Keratinocyte (primary cell): Measurements from ENCODE around the gene MAN2B1. TPM values are rescaled to one million over a fixed set of nuclear protein-coding genes. Genes with fewer than 3 reads are reported as not detected.

Source experiments
- DNase-seq: peaks from one replicate; pipeline ENCODE4 v3.0.0-alpha.2; 2011; ENCODE audit warnings: low read depth, missing footprints, low spot score
- FAIRE-seq: peaks from 2 replicates; lab custom pipeline; 2011; peaks lifted over from hg19 to GRCh38; lab: Jason Lieb, UNC
- H2AFZ ChIP-seq: 2 replicates; pipeline ENCODE4 v1.6.0; 2012; ENCODE audit warnings: low read length, control low read depth, inconsistent platforms; ENCODE audit not compliant: control insufficient read depth
- H3K27ac ChIP-seq: 2 replicates; pipeline ENCODE4 v1.5.1; 2011; ENCODE audit warnings: low read length; ENCODE audit not compliant: control insufficient read depth, insufficient read depth
- H3K27me3 ChIP-seq: 3 replicates; pipeline ENCODE4 v1.6.0; 2011; ENCODE audit warnings: low read length; ENCODE audit not compliant: control insufficient read depth, insufficient read depth; ENCODE audit errors: extremely low read depth
- H3K36me3 ChIP-seq, 2 experiments: 2 replicates in 1 of 2; 3 replicates in 1 of 2; pipeline ENCODE4 v1.5.1; 2011; ENCODE audit warnings: low read length in 2 of 2, mild to moderate bottlenecking in 1 of 2; ENCODE audit not compliant: control insufficient read depth in 2 of 2, insufficient read depth in 2 of 2; ENCODE audit errors: extremely low read depth in 1 of 2
- H3K4me1 ChIP-seq: 3 replicates; pipeline ENCODE4 v1.5.1; 2011; ENCODE audit warnings: low read length; ENCODE audit not compliant: control insufficient read depth, insufficient read depth; ENCODE audit errors: extremely low read depth
- H3K4me2 ChIP-seq: 3 replicates; pipeline ENCODE4 v1.6.0; 2011; ENCODE audit warnings: low read depth, low read length; ENCODE audit not compliant: control insufficient read depth, insufficient read depth; ENCODE audit errors: extremely low read depth
- H3K4me3 ChIP-seq, 3 experiments: fragments of 200-600 bp in 1 of 3; sonication (generic) in 1 of 3; 2 replicates in 2 of 3; 3 replicates in 1 of 3; pipeline ENCODE4 v1.5.1; 2011 to 2016; ENCODE audit warnings: low read length in 3 of 3, mild to moderate bottlenecking in 3 of 3, control low read depth in 2 of 3, inconsistent platforms in 1 of 3, low read depth in 1 of 3, mixed read lengths in 1 of 3, mixed run types in 1 of 3, moderate library complexity in 1 of 3; ENCODE audit not compliant: control insufficient read depth in 2 of 3, insufficient read depth in 2 of 3; ENCODE audit errors: extremely low read depth in 1 of 3
- H3K79me2 ChIP-seq: 2 replicates; pipeline ENCODE4 v1.6.0; 2012; ENCODE audit warnings: low read length; ENCODE audit not compliant: control insufficient read depth, insufficient read depth
- H3K9ac ChIP-seq: 3 replicates; pipeline ENCODE4 v1.6.0; 2011; ENCODE audit warnings: low read length; ENCODE audit not compliant: control insufficient read depth, insufficient read depth; ENCODE audit errors: extremely low read depth
- H3K9me1 ChIP-seq: 3 replicates; pipeline ENCODE4 v1.6.0; 2011; ENCODE audit warnings: low read length; ENCODE audit not compliant: control insufficient read depth, insufficient read depth; ENCODE audit errors: extremely low read depth
- H3K9me3 ChIP-seq: 2 replicates; pipeline ENCODE4 v1.5.1; 2012; ENCODE audit warnings: low read depth, low read length; ENCODE audit not compliant: control insufficient read depth
- H4K20me1 ChIP-seq: 3 replicates; pipeline ENCODE4 v1.6.0; 2011; ENCODE audit warnings: low read length; ENCODE audit not compliant: control insufficient read depth, insufficient read depth; ENCODE audit errors: extremely low read depth
- EZH2 ChIP-seq: IDR thresholded peaks from one replicate; pipeline ENCODE4 v1.6.1; 2012; ENCODE audit warnings: inconsistent platforms, mild to moderate bottlenecking, low read length, moderate library complexity
- dilution Hi-C: fragments of 300-500 bp; cut with MboI; formaldehyde crosslinking; loops from one replicate; pipeline ENCODE4 v1.7.0; 2020; ENCODE audit warnings: low sequenced_read_pairs; ENCODE audit not compliant: extremely low pct_ligation_motif_present
- polyA plus RNA-seq, 5 experiments: library from polyadenylated mRNA; depleted of rRNA in 3 of 5; stranded (reverse) in 3 of 5; stranded (forward) in 1 of 5; unstranded in 1 of 5; fragments of >200 nt; gene quantifications; 1 replicate in 1 of 5; 2 replicates in 3 of 5; 3 replicates in 1 of 5; pipeline versions ENCODE4 v1.2.1 to v1.2.3, GENCODE V29; 2011 to 2012; ENCODE audit warnings: missing spikeins in 2 of 5, low read depth in 1 of 5, low replicate concordance in 1 of 5
- TF ChIP-seq, protein P1 (sequence below), 3 experiments: IDR thresholded peaks in 1 of 3; conservative IDR thresholded peaks in 1 of 3; optimal IDR thresholded peaks in 1 of 3; 2 replicates in 2 of 3; 3 replicates in 1 of 3; pipeline versions ENCODE3 to v1.5.1; 2011; ENCODE audit warnings: low read length in 3 of 3, mild to moderate bottlenecking in 3 of 3, moderate library complexity in 2 of 3, control low read depth in 1 of 3, inconsistent platforms in 1 of 3; ENCODE audit not compliant: insufficient read depth in 2 of 3; ENCODE audit errors: extremely low read depth in 1 of 3

The MAN2B1 gene
- polyA plus RNA-seq, 1 donor (not counting 4 experiments of a cell fraction or from before 2014, with no cell fraction given), result 17.0 TPM

DNA sequence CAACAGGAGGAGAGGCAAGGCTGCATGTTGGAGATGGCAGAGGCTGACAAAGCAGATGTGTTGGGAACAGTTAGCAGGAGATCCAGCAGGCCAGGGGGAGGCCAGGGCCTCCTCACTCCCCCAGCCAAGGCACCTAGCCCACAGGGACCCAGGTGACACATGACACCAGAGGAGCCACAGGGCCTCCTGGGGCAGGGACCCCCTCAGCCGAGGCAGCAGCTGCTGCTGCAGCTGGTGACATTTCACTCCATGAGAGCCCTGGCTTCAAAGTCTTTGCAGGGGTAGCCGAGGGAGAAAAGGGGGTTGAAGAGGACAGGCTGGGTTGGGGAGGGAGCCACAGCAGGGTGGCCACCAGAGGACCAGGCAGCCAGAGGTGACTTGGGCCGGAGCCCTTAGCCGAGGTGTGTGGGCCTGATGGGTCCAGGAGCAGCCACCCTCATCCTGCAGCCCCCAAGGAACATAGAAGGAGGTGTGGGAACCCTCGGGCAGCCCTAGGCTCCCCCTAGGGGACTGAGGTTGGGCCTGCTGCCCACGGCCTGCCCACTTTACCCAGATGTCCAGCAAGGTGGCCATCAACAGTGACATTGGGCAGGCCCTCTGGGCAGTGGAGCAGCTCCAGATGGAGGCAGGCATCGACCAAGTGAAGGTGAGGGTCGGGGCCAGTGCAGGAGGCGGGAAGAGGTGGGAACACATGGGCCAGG is 21.1 kb upstream of the MAN2B1 start, which contains the start of gene GNG14:
GNG14 (plus strand) TSS at position 503 of the 701 bp plus-strand sequence; CDS start at position 554, 51 bp downstream.
- FAIRE-seq, result no peak
- Histone ChIP-seq H3K36me3 (peaks cover 11 to 13% of the 10 kb centered on the region in 2 experiments), H3K27ac (no peak within 1 kb of the TSS), H3K9me1 (no peaks in the 10 kb centered on the region), H3K9me3 (no peaks in the 10 kb centered on the region), H3K4me2 (no peak within 1 kb of the TSS), H3K4me1 (no peaks in the 10 kb centered on the region), H3K4me3 (no peak within 1 kb of the TSS), H3K79me2 (no peaks in the 10 kb centered on the region), H2AFZ (no peak within 1 kb of the TSS), H4K20me1 (no peaks in the 10 kb centered on the region), H3K27me3 (no peaks in the 10 kb centered on the region), H3K9ac (no peak within 1 kb of the TSS)
- dilution Hi-C loops, result no loop called here
- no peak for DNase-seq
- no peak for TF ChIP-seq EZH2
- TF ChIP-seq, protein P1, sequence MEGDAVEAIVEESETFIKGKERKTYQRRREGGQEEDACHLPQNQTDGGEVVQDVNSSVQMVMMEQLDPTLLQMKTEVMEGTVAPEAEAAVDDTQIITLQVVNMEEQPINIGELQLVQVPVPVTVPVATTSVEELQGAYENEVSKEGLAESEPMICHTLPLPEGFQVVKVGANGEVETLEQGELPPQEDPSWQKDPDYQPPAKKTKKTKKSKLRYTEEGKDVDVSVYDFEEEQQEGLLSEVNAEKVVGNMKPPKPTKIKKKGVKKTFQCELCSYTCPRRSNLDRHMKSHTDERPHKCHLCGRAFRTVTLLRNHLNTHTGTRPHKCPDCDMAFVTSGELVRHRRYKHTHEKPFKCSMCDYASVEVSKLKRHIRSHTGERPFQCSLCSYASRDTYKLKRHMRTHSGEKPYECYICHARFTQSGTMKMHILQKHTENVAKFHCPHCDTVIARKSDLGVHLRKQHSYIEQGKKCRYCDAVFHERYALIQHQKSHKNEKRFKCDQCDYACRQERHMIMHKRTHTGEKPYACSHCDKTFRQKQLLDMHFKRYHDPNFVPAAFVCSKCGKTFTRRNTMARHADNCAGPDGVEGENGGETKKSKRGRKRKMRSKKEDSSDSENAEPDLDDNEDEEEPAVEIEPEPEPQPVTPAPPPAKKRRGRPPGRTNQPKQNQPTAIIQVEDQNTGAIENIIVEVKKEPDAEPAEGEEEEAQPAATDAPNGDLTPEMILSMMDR (optimal IDR thresholded peaks at IDR 0.05 in 1 of 3, IDR thresholded peaks at IDR 0.05 in 1 of 3, conservative IDR thresholded peaks at IDR 0.05 in 1 of 3; ENCODE audit: extremely low read depth in 1 of 3, insufficient read depth in 2 of 3, low read length in 3 of 3), result no peak

GRCh38 chr19:12685831-12686230 is 19.3 kb upstream of the MAN2B1 start:
- no peak for FAIRE-seq
- Histone ChIP-seq H3K27ac (no peak overlapping the region), H3K9ac (no peak overlapping the region), H3K27me3 (no peaks in the 10 kb centered on the region), H3K4me1 (no peaks in the 10 kb centered on the region), H3K36me3 (peaks cover 7 to 11% of the 10 kb centered on the region in 2 experiments), H3K9me3 (no peaks in the 10 kb centered on the region), H3K79me2 (no peaks in the 10 kb centered on the region), H2AFZ (no peak overlapping the region), H3K4me2 (no peak overlapping the region), H3K4me3 (no peak overlapping the region), H3K9me1 (no peaks in the 10 kb centered on the region), H4K20me1 (no peaks in the 10 kb centered on the region)
- TF ChIP-seq, protein P1 (optimal IDR thresholded peaks at IDR 0.05 in 1 of 3, IDR thresholded peaks at IDR 0.05 in 1 of 3, conservative IDR thresholded peaks at IDR 0.05 in 1 of 3; ENCODE audit: extremely low read depth in 1 of 3, insufficient read depth in 2 of 3, low read length in 3 of 3), result no peak
- no peak for TF ChIP-seq EZH2
- DNase-seq, result no peak
- dilution Hi-C loops, result no loop called here
